Measurements from ENCODE around the gene KCNQ1. TPM values are rescaled to one million over a fixed set of nuclear protein-coding genes. Genes with fewer than 3 reads are reported as not detected.

KCNQ1 gene
- total RNA-seq, 1 donor from 2014 or later = 3.4 TPM

- DNase-seq (ENCODE audit: low spot score) = no peak
- intact Hi-C loops (cut with micrococcal nuclease) = no loop called here
- no peak overlapping the region for H3K27ac Mint-ChIP-seq
- H3K9me3 Mint-ChIP-seq = no peaks in the 10 kb centered on the region
- no peaks in the 10 kb centered on the region for H3K27me3 Mint-ChIP-seq (ENCODE audit: low read depth)
- no peak overlapping the region for H3K4me3 Mint-ChIP-seq (ENCODE audit: low read depth)
- H3K4me1 Mint-ChIP-seq (ENCODE audit: low read depth) = no peaks in the 10 kb centered on the region
- H3K36me3 Mint-ChIP-seq (ENCODE audit: low read depth) = no peaks in the 10 kb centered on the region
These were observed 399.5 kb downstream of the KCNQ1 start for GRCh38 chr11:2844116-2844842.

- H3K27me3 Mint-ChIP-seq (ENCODE audit: low read depth) = no peaks in the 10 kb centered on the region
- intact Hi-C loops (cut with micrococcal nuclease) = no loop called here
- no peak overlapping the region for H3K27ac Mint-ChIP-seq
These were observed 400.2 kb downstream of the KCNQ1 start for GRCh38 chr11:2844996-2845395.

GRCh38 chr11:2846056-2846455 is 401.2 kb downstream of the KCNQ1 start:
- Mint-ChIP-seq H3K27me3 (ENCODE audit: low read depth) (no peaks in the 10 kb centered on the region), H3K4me1 (ENCODE audit: low read depth) (no peaks in the 10 kb centered on the region), H3K9me3 (no peaks in the 10 kb centered on the region), H3K4me3 (ENCODE audit: low read depth) (no peak overlapping the region), H3K36me3 (ENCODE audit: low read depth) (no peaks in the 10 kb centered on the region), H3K27ac (no peak overlapping the region)
- DNase-seq (ENCODE audit: low spot score) = no peak
- intact Hi-C loops (cut with micrococcal nuclease) = no loop called here

More at GRCh38 chr11:2844996-2845395, 400.2 kb downstream of the KCNQ1 start:
- Mint-ChIP-seq H3K9me3 (no peaks in the 10 kb centered on the region), H3K4me1 (ENCODE audit: low read depth) (no peaks in the 10 kb centered on the region), H3K4me3 (ENCODE audit: low read depth) (no peak overlapping the region), H3K36me3 (ENCODE audit: low read depth) (no peaks in the 10 kb centered on the region)
- DNase-seq (ENCODE audit: low spot score) = no peak

- Mint-ChIP-seq H3K27me3 (ENCODE audit: low read depth) (no peaks in the 10 kb centered on the region), H3K4me1 (ENCODE audit: low read depth) (no peaks in the 10 kb centered on the region), H3K27ac (no peak overlapping the region), H3K36me3 (ENCODE audit: low read depth) (no peaks in the 10 kb centered on the region), H3K9me3 (no peaks in the 10 kb centered on the region), H3K4me3 (ENCODE audit: low read depth) (no peak overlapping the region)
- intact Hi-C loops (cut with micrococcal nuclease) = no loop called here
- no peak for DNase-seq (ENCODE audit: low spot score)
These were observed 401.7 kb downstream of the KCNQ1 start for GRCh38 chr11:2846470-2846869.

- intact Hi-C loops (cut with micrococcal nuclease) = no loop called here
- no peak for DNase-seq (ENCODE audit: low spot score)
- Mint-ChIP-seq H3K4me1 (ENCODE audit: low read depth) (no peaks in the 10 kb centered on the region), H3K36me3 (ENCODE audit: low read depth) (no peaks in the 10 kb centered on the region), H3K9me3 (no peaks in the 10 kb centered on the region), H3K27ac (no peak overlapping the region), H3K4me3 (ENCODE audit: low read depth) (no peak overlapping the region), H3K27me3 (ENCODE audit: low read depth) (no peaks in the 10 kb centered on the region)
These were observed 402.8 kb downstream of the KCNQ1 start for GRCh38 chr11:2847561-2847960.

GRCh38 chr11:2848497-2848896 is 403.7 kb downstream of the KCNQ1 start:
- Mint-ChIP-seq H3K4me1 (ENCODE audit: low read depth) (no peaks in the 10 kb centered on the region), H3K9me3 (no peaks in the 10 kb centered on the region), H3K4me3 (ENCODE audit: low read depth) (no peak overlapping the region), H3K27ac (no peak overlapping the region), H3K36me3 (ENCODE audit: low read depth) (no peaks in the 10 kb centered on the region), H3K27me3 (ENCODE audit: low read depth) (no peaks in the 10 kb centered on the region)
- intact Hi-C loops (cut with micrococcal nuclease) = no loop called here
- DNase-seq (ENCODE audit: low spot score) = no peak

- H3K27me3 Mint-ChIP-seq (ENCODE audit: low read depth) = no peaks in the 10 kb centered on the region
- no peaks in the 10 kb centered on the region for H3K4me1 Mint-ChIP-seq (ENCODE audit: low read depth)
- no peak overlapping the region for H3K27ac Mint-ChIP-seq
- H3K4me3 Mint-ChIP-seq (ENCODE audit: low read depth) = no peak overlapping the region
- intact Hi-C loops (cut with micrococcal nuclease) = no loop called here
- no peaks in the 10 kb centered on the region for H3K36me3 Mint-ChIP-seq (ENCODE audit: low read depth)
- DNase-seq (ENCODE audit: low spot score) = no peak
- no peaks in the 10 kb centered on the region for H3K9me3 Mint-ChIP-seq
These were observed 405.4 kb downstream of the KCNQ1 start for GRCh38 chr11:2849994-2850770.

- H3K9me3 Mint-ChIP-seq = no peaks in the 10 kb centered on the region
- H3K27ac Mint-ChIP-seq = no peak overlapping the region
- H3K4me3 Mint-ChIP-seq (ENCODE audit: low read depth) = no peak overlapping the region
- intact Hi-C loops (cut with micrococcal nuclease) = no loop called here
- DNase-seq (ENCODE audit: low spot score) = no peak
- H3K36me3 Mint-ChIP-seq (ENCODE audit: low read depth) = no peaks in the 10 kb centered on the region
- H3K4me1 Mint-ChIP-seq (ENCODE audit: low read depth) = no peaks in the 10 kb centered on the region
- no peaks in the 10 kb centered on the region for H3K27me3 Mint-ChIP-seq (ENCODE audit: low read depth)
These were observed 408.6 kb downstream of the KCNQ1 start for GRCh38 chr11:2853401-2853800.

GRCh38 chr11:2853997-2854560 is 409.3 kb downstream of the KCNQ1 start:
- intact Hi-C loops (cut with micrococcal nuclease) = no loop called here
- H3K9me3 Mint-ChIP-seq = no peaks in the 10 kb centered on the region
- no peak overlapping the region for H3K4me3 Mint-ChIP-seq (ENCODE audit: low read depth)
- no peaks in the 10 kb centered on the region for H3K4me1 Mint-ChIP-seq (ENCODE audit: low read depth)
- no peak overlapping the region for H3K27ac Mint-ChIP-seq
- DNase-seq (ENCODE audit: low spot score) = no peak
- no peaks in the 10 kb centered on the region for H3K27me3 Mint-ChIP-seq (ENCODE audit: low read depth)
- no peaks in the 10 kb centered on the region for H3K36me3 Mint-ChIP-seq (ENCODE audit: low read depth)

GRCh38 chr11:2855162-2855561 is 410.4 kb downstream of the KCNQ1 start:
- Mint-ChIP-seq H3K36me3 (ENCODE audit: low read depth) (no peaks in the 10 kb centered on the region), H3K27ac (no peak overlapping the region), H3K9me3 (no peaks in the 10 kb centered on the region), H3K4me1 (ENCODE audit: low read depth) (no peaks in the 10 kb centered on the region), H3K4me3 (ENCODE audit: low read depth) (no peak overlapping the region), H3K27me3 (ENCODE audit: low read depth) (no peaks in the 10 kb centered on the region)
- no peak for DNase-seq (ENCODE audit: low spot score)
- intact Hi-C loops (cut with micrococcal nuclease) = no loop called here

- Mint-ChIP-seq H3K4me3 (ENCODE audit: low read depth) (no peak overlapping the region), H3K27ac (no peak overlapping the region), H3K36me3 (ENCODE audit: low read depth) (no peaks in the 10 kb centered on the region), H3K4me1 (ENCODE audit: low read depth) (no peaks in the 10 kb centered on the region), H3K9me3 (no peaks in the 10 kb centered on the region), H3K27me3 (ENCODE audit: low read depth) (peaks cover 4% of the 10 kb centered on the region)
- intact Hi-C loops (cut with micrococcal nuclease) = no loop called here
- DNase-seq (ENCODE audit: low spot score) = no peak
These were observed 412.5 kb downstream of the KCNQ1 start for GRCh38 chr11:2857276-2857675.

GRCh38 chr11:2857918-2858317 is 413.1 kb downstream of the KCNQ1 start:
- Mint-ChIP-seq H3K4me1 (ENCODE audit: low read depth) (no peaks in the 10 kb centered on the region), H3K36me3 (ENCODE audit: low read depth) (no peaks in the 10 kb centered on the region), H3K4me3 (ENCODE audit: low read depth) (no peak overlapping the region), H3K27ac (no peak overlapping the region), H3K9me3 (no peaks in the 10 kb centered on the region), H3K27me3 (ENCODE audit: low read depth) (peaks cover 4% of the 10 kb centered on the region)
- intact Hi-C loops (cut with micrococcal nuclease) = no loop called here
- DNase-seq (ENCODE audit: low spot score) = no peak

GRCh38 chr11:2858995-2859698 is 414.3 kb downstream of the KCNQ1 start:
- peaks cover 12% of the 10 kb centered on the region for H3K27me3 Mint-ChIP-seq (ENCODE audit: low read depth)
- no peak for DNase-seq (ENCODE audit: low spot score)
- no peaks in the 10 kb centered on the region for H3K9me3 Mint-ChIP-seq
- H3K4me3 Mint-ChIP-seq (ENCODE audit: low read depth) = no peak overlapping the region
- intact Hi-C loops (cut with micrococcal nuclease) = no loop called here
- H3K27ac Mint-ChIP-seq = no peak overlapping the region
- no peaks in the 10 kb centered on the region for H3K36me3 Mint-ChIP-seq (ENCODE audit: low read depth)
- H3K4me1 Mint-ChIP-seq (ENCODE audit: low read depth) = no peaks in the 10 kb centered on the region
